Ishikawa (cell line): Measurements from ENCODE around the gene ZP3.
"Not testable (repeated sequence)": the region's sequence is repeated elsewhere in the genome, so short reads cannot be mapped to it uniquely, and the experiment has no call there.

Experiments
- CREB1 ChIP-seq: IDR thresholded peaks from 2 replicates; pipeline ENCODE4 v1.6.1; 2012; ENCODE audit warnings: low read depth
- EP300 ChIP-seq: IDR thresholded peaks from 2 replicates; pipeline ENCODE4 v1.6.1; 2012; ENCODE audit warnings: borderline replicate concordance
- RAD21 ChIP-seq: IDR thresholded peaks from 2 replicates; pipeline ENCODE4 v1.6.1; 2012; ENCODE audit warnings: low read depth
- TAF1 ChIP-seq: IDR thresholded peaks from 2 replicates; pipeline ENCODE4 v1.6.1; 2012; ENCODE audit warnings: low read depth, mild to moderate bottlenecking
- YY1 ChIP-seq: IDR thresholded peaks from 2 replicates; pipeline ENCODE4 v1.6.1; 2012; ENCODE audit warnings: low read depth
- TF ChIP-seq, protein P1 (sequence below): IDR thresholded peaks from 2 replicates; pipeline ENCODE4 v1.6.1; 2012
- TF ChIP-seq, protein P2 (sequence below): IDR thresholded peaks from 2 replicates; pipeline ENCODE4 v1.6.1; 2012

DNA sequence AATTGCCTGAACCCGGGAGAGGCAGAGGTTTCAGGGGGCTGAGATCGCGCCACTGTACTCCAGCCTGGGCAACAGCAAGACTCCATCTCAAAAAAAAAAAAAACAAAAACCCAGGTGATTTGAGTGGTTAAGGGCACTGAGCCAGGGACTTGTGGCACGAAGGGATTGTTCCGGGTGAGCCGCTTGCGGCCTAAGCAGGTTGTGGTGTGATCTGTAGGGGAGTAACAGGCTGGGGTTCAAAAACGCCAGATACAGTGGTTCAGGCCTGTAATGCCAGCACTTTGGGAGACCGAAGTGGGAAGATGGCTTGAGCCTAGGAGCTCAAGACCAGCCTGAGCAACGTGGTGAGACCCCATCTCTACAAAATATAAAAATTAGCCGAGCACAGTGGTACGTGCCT lies 19.1 kb downstream of the ZP3 start:
- TF ChIP-seq CREB1, RAD21, YY1, TAF1, EP300: not testable (repeated sequence)
- TF ChIP-seq, protein P1, sequence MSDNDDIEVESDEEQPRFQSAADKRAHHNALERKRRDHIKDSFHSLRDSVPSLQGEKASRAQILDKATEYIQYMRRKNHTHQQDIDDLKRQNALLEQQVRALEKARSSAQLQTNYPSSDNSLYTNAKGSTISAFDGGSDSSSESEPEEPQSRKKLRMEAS: not testable (repeated sequence)
- TF ChIP-seq, protein P2, sequence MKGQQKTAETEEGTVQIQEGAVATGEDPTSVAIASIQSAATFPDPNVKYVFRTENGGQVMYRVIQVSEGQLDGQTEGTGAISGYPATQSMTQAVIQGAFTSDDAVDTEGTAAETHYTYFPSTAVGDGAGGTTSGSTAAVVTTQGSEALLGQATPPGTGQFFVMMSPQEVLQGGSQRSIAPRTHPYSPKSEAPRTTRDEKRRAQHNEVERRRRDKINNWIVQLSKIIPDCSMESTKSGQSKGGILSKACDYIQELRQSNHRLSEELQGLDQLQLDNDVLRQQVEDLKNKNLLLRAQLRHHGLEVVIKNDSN: not testable (repeated sequence)
